Epithelial cell of proximal tubule (primary cell): ENCODE results near the gene ZNF106. TPM values are rescaled to one million over a fixed set of nuclear protein-coding genes. Genes with fewer than 3 reads are reported as not detected.

Experiments
- DNase-seq: peaks from one replicate; pipeline ENCODE4 v3.0.0-alpha.2; 2011; ENCODE audit warnings: low read depth
- H3K4me3 ChIP-seq: 2 replicates; pipeline ENCODE4 v1.5.1; 2011; ENCODE audit warnings: low read depth, mild to moderate bottlenecking, low read length
- CTCF ChIP-seq: conservative IDR thresholded peaks from 2 replicates; pipeline ENCODE4 v1.5.1; 2012; ENCODE audit warnings: low read depth, mild to moderate bottlenecking, low read length
- total RNA-seq: library from RNA; depleted of rRNA; stranded (reverse); fragments of >200 nt; gene quantifications from 2 replicates; pipeline ENCODE4 v1.2.3, GENCODE V29; 2015

ZNF106 gene
- total RNA-seq, 1 donor from 2014 or later, result 27.1 TPM

- H3K4me3 ChIP-seq, result no peak overlapping the region
- no peak for DNase-seq
- no peak for TF ChIP-seq CTCF
Observed at GRCh38 chr15:42483677-42484076, 7.3 kb downstream of the ZNF106 start.

GRCh38 chr15:42482701-42483100 is 8.2 kb downstream of the ZNF106 start:
- no peak overlapping the region for H3K4me3 ChIP-seq
- DNase-seq, result no peak
- TF ChIP-seq CTCF, result no peak

- DNase-seq, result no peak
- no peak for TF ChIP-seq CTCF
- H3K4me3 ChIP-seq, result no peak overlapping the region
Observed at GRCh38 chr15:42474827-42475226, 16.1 kb downstream of the ZNF106 start.

- TF ChIP-seq CTCF, result no peak
- DNase-seq, result no peak
- H3K4me3 ChIP-seq, result no peak overlapping the region
Observed at GRCh38 chr15:42471002-42471401, 19.9 kb downstream of the ZNF106 start.

- no peak for DNase-seq
- no peak for TF ChIP-seq CTCF
- H3K4me3 ChIP-seq, result no peak overlapping the region
Observed at GRCh38 chr15:42465520-42466259, 25.3 kb downstream of the ZNF106 start.

- no peak overlapping the region for H3K4me3 ChIP-seq
- TF ChIP-seq CTCF, result no peak
- no peak for DNase-seq
Observed at GRCh38 chr15:42461261-42461660, 29.7 kb downstream of the ZNF106 start.
